ENCODE measurements around the gene CENPP. TPM values are rescaled to one million over a fixed set of nuclear protein-coding genes. Genes with fewer than 3 reads are reported as not detected.

Gene CENPP
- total RNA-seq, 1 donor from 2014 or later: 5.7 TPM

- no peak for FAIRE-seq
These were observed 88.8 kb downstream of the CENPP start for GRCh38 chr9:92414566-92414965.

GRCh38 chr9:92422611-92423338, 97.0 kb downstream of the CENPP start:
- no peak for FAIRE-seq
- DNase-seq (ENCODE audit: low spot score in 2 of 2): no peak

More at GRCh38 chr9:92414566-92414965, 88.8 kb downstream of the CENPP start:
- DNase-seq (ENCODE audit: low spot score in 2 of 2): no peak

DNA sequence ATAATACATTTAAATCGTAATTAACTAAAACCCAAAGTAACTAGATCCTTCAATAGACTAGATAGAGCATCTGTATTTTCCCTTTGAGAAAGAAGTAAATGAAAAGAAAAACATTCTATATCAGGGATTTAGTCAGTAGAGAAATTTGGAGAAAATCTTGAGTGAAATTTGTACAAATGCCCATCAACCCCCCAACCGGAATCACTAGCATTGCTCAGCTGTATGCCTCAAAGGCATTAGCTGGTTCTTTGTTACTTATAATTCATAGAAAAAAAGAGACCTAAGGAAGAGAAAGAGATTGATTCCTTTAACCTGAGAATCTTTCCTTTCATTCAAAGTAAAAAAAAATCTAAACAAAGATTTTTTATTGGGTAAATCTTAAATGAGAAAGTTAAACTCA, 97.9 kb downstream of the CENPP start:
- DNase-seq (ENCODE audit: low spot score in 2 of 2): no peak
- FAIRE-seq: no peak

DNA sequence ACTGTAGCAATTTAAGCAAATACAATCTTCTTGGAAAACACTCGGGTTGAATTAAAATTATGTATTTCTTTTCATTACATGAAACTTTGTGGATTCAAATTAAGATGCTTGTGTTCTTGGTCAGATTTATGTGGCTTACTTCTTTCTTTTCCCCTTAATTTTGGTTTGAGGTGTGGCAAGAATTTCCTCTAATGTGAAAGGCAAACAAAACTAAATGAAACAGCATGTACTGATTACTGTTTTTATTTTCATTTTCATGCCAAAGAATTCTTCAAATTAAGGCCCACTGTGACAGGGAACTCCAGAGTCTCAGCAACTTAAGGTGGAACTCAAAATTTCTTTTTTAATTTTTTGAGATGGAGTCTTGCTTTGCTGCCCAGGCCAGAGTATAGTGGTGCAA, 98.6 kb downstream of the CENPP start, which contains the start of gene OMD:
Gene OMD, minus strand, starts transcription at position 132 of the 400 bp plus-strand sequence. CDS start 6,913 bp downstream, outside the sequence.
- DNase-seq (ENCODE audit: low spot score in 2 of 2) (no peak), FAIRE-seq (no peak)

- DNase-seq (ENCODE audit: low spot score in 2 of 2) (no peak), FAIRE-seq (no peak)
These were observed 99.7 kb downstream of the CENPP start for GRCh38 chr9:92425474-92425873.

GRCh38 chr9:92426501-92427145, 100.9 kb downstream of the CENPP start:
- DNase-seq (ENCODE audit: low spot score in 2 of 2) (no peak), FAIRE-seq (no peak)

- DNase-seq (ENCODE audit: low spot score in 2 of 2) (no peak), FAIRE-seq (no peak)
These were observed 104.1 kb downstream of the CENPP start for GRCh38 chr9:92429836-92430235.

GRCh38 chr9:92432350-92432749, 106.6 kb downstream of the CENPP start:
- FAIRE-seq: no peak

GRCh38 chr9:92432972-92433548, 107.3 kb downstream of the CENPP start:
- no peak for DNase-seq (ENCODE audit: low spot score in 2 of 2)
- FAIRE-seq: no peak

More at GRCh38 chr9:92432350-92432749, 106.6 kb downstream of the CENPP start:
- DNase-seq (ENCODE audit: low spot score in 2 of 2): peak in 1 of 2 donors; percentile 2

- DNase-seq (ENCODE audit: low spot score in 2 of 2) (no peak), FAIRE-seq (no peak)
These were observed 109.5 kb downstream of the CENPP start for GRCh38 chr9:92435263-92435662.

DNA sequence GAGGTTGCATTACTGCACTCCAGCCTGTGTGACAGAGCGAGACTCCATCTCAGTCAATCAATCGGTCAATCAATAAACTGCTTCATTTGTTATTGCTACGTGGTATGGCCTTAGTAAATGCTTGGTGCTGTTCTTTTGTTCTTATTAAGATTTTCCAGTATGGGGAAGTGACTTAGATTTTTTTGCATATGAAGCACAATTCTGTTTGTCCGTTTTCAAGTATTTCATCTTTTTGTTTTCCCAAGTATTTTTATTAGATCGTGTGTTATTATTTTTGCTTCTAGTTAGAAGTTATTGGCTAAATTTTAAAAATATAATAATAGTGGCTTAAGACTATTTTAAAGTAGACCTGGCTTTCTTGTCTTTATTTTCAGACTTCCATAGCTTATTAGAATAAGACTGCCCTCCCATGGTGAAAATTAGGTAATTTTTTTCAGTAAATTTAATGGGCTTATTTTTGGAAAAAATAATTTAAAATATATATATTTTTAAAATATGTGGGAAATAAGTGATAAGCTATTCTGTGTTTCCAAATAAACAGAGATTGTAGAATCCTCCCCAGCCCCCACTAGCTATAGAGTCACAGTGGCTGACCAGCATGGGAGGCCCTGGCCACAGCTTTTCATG, 113.3 kb downstream of the CENPP start:
- no peak for DNase-seq (ENCODE audit: low spot score in 2 of 2)
- FAIRE-seq: peak; percentile 96

DNA sequence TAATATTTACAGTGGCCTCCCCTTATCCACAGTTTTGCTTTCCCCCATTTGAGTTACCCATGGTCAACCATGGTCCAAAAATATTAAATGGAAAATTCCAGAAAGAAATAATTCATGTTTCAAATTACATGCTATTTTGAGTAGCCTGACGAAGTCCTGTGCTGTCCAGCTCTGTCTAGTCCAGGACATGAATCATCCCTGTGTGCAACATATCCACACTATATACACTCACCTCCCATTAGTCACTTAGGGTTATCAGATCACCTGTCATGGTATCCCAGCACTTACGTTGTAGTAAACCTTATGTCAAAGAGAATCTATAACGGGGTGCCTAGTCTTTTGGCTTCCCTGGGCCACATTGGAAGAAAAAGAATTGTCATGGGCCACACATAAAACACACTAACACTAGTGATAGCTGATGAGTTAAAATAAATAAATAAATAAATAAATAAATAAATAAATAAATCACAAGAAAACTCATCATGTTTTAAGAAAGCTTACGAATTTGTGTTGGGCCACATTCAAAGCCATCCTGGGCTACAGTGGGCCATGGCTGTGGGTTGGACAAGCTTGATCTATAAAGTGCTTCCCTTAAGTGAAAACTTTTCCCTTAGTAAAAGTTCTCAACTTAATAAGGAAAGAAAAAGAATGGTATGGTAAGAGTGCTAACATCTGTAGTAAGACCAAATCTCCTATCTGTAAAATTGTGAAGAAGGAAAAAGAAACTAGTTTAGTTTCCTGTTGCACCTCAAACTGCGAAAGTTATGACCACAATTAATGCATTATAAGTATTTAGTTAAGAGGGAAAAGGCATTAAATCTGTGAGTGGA, 114.4 kb downstream of the CENPP start:
- FAIRE-seq: no peak
- no peak for DNase-seq (ENCODE audit: low spot score in 2 of 2)

DNA sequence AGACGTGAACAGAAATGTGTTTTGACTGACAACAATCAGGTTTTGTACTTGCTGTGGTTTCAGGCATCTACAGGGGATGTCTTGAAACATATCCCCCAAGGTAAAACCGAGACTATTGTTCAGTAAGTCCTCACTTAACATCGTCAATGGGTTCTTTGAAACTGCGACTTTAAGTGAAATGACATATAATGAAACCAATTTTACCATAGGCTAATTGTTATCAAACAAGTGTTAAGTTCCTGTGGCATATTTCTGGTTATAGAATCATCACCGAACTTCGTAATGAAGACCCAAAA, 114.9 kb downstream of the CENPP start:
- FAIRE-seq: no peak
- no peak for DNase-seq (ENCODE audit: low spot score in 2 of 2)

- no peak for FAIRE-seq
- DNase-seq (ENCODE audit: low spot score in 2 of 2): no peak
These were observed 119.1 kb downstream of the CENPP start for GRCh38 chr9:92444841-92445240.

DNA sequence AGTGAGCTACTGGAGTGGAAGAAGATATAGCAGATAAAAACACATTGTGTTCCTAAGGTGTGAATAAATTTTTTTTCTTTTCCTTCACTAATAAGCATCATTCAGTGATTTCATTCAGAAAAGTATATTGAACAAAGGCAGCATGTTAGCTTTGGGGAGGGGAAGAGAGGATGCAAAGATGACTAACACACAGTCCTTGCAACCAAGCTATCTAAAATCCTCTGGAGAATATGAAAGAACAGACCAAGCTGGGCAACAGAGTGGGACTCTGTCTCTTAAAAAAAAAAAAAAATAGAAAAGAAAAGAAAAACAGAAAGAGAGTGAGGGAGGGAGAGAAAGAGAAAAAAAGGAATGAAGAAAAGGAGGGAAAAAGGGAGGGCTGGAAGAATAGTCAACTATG, 120.8 kb downstream of the CENPP start:
- FAIRE-seq: no peak

GRCh38 chr9:92455217-92455616, 129.5 kb downstream of the CENPP start:
- no peak for DNase-seq (ENCODE audit: low spot score in 2 of 2)
- no peak for FAIRE-seq

More for the DNA sequence above, 120.8 kb downstream of the CENPP start:
- DNase-seq (ENCODE audit: low spot score in 2 of 2): no peak

DNA sequence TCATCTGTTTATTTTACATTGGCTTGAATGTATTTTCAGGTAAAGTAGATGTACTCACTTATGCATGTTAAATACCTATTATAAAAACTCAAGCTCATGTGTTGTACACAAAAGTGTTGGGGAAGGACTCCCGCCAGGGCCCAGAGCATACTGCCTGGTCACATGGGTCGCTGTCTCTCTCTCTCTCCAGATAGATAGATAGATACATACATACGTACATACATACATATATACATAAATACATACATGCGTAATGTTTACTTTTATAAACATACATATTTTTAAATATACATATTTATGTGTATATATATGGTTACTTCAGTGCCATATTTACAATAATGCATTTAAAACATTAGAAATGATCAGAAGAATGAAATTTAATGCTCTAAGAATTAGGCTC, 131.8 kb downstream of the CENPP start:
- DNase-seq (ENCODE audit: low spot score in 2 of 2) (no peak), FAIRE-seq (no peak)

- no peak for DNase-seq (ENCODE audit: low spot score in 2 of 2)
- FAIRE-seq: no peak
These were observed 137.6 kb downstream of the CENPP start for GRCh38 chr9:92463387-92463786.

- DNase-seq (ENCODE audit: low spot score in 2 of 2) (peak in 1 of 2 donors; percentile 12), FAIRE-seq (no peak)
These were observed 138.2 kb downstream of the CENPP start for GRCh38 chr9:92463984-92464383.

DNA sequence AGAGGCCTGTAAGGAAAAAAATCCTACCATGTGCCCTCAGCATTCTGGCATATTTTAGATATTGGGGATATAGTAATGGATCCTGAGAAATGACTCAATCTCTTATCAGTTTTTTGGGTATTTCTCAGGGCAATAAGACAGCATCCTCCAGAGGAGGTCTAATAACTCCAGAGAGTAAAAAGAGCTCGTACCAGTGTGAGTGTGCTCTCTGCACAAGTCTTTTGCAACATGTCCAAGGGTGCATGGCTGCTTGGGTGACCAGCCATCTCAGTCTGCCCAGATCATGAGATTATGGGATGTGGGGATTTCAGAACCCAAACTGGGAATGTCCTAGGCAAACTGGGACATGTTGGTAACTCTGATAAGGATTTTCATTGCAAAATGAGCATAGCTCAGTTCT, 141.3 kb downstream of the CENPP start:
- no peak for DNase-seq (ENCODE audit: low spot score in 2 of 2)
- no peak for FAIRE-seq
